ENCODE data around the gene STX10.

Gene STX10

GRCh38 chr19:13139633-13140311 is 10.4 kb downstream of the STX10 start:
- DNase-seq (ENCODE audit: low read depth, low spot score): no peak

- no peak for DNase-seq (ENCODE audit: low read depth, low spot score)
Measured at GRCh38 chr19:13138916-13139198, 11.3 kb downstream of the STX10 start.

- DNase-seq (ENCODE audit: low read depth, low spot score): no peak
Measured at GRCh38 chr19:13138171-13138915, 11.8 kb downstream of the STX10 start.

- no peak for DNase-seq (ENCODE audit: low read depth, low spot score)
Measured at GRCh38 chr19:13137290-13137794, 12.8 kb downstream of the STX10 start.

GRCh38 chr19:13135068-13136062 is 14.8 kb downstream of the STX10 start:
- no peak for DNase-seq (ENCODE audit: low read depth, low spot score)

- DNase-seq (ENCODE audit: low read depth, low spot score): no peak
Measured at GRCh38 chr19:13134626-13135025, 15.5 kb downstream of the STX10 start.

- DNase-seq (ENCODE audit: low read depth, low spot score): no peak
Measured at GRCh38 chr19:13133241-13133870, 16.8 kb downstream of the STX10 start.

GRCh38 chr19:13132471-13133180 is 17.5 kb downstream of the STX10 start:
- DNase-seq (ENCODE audit: low read depth, low spot score): no peak

- no peak for DNase-seq (ENCODE audit: low read depth, low spot score)
Measured at GRCh38 chr19:13130886-13131490, 19.2 kb downstream of the STX10 start.

GRCh38 chr19:13129384-13129783 is 20.8 kb downstream of the STX10 start:
- DNase-seq (ENCODE audit: low read depth, low spot score): no peak

GRCh38 chr19:13128583-13128982 is 21.6 kb downstream of the STX10 start:
- DNase-seq (ENCODE audit: low read depth, low spot score): no peak

GRCh38 chr19:13127811-13128575 is 22.2 kb downstream of the STX10 start:
- no peak for DNase-seq (ENCODE audit: low read depth, low spot score)

GRCh38 chr19:13127051-13127450 is 23.1 kb downstream of the STX10 start:
- no peak for DNase-seq (ENCODE audit: low read depth, low spot score)

GRCh38 chr19:13122980-13123957 is 26.9 kb downstream of the STX10 start:
- no peak for DNase-seq (ENCODE audit: low read depth, low spot score)

GRCh38 chr19:13122275-13122878 is 27.8 kb downstream of the STX10 start:
- DNase-seq (ENCODE audit: low read depth, low spot score): no peak

- no peak for DNase-seq (ENCODE audit: low read depth, low spot score)
Measured at GRCh38 chr19:13121551-13122274, 28.5 kb downstream of the STX10 start.

- DNase-seq (ENCODE audit: low read depth, low spot score): no peak
Measured at GRCh38 chr19:13120817-13121216, 29.4 kb downstream of the STX10 start.

Data from iPS DF 19.7 (cell line).